GM18511 (cell line): Measurements from ENCODE around the gene MAS1L.

Experiments
- ATAC-seq: cut with Tn5 transposase; IDR thresholded peaks from one replicate; pipeline ENCODE4 v1.9.1; 2021; ENCODE audit warnings: mild to moderate bottlenecking, moderate library complexity; ENCODE audit not compliant: unreplicated experiment

The MAS1L gene

GRCh38 chr6:29510746-29511300, 23.1 kb upstream of the MAS1L start:
- ATAC-seq: no peak

GRCh38 chr6:29510202-29510601, 22.4 kb upstream of the MAS1L start:
- ATAC-seq: no peak

- ATAC-seq: peak; percentile 16
Observed at GRCh38 chr6:29509711-29510110, 22.0 kb upstream of the MAS1L start.

GRCh38 chr6:29509239-29509638, 21.5 kb upstream of the MAS1L start:
- ATAC-seq: peak; percentile 93

GRCh38 chr6:29507319-29507718, 19.6 kb upstream of the MAS1L start:
- ATAC-seq: no peak

GRCh38 chr6:29506446-29507067, 18.8 kb upstream of the MAS1L start:
- ATAC-seq: no peak

GRCh38 chr6:29505808-29506207, 18.1 kb upstream of the MAS1L start:
- no peak for ATAC-seq

- no peak for ATAC-seq
Observed at GRCh38 chr6:29504961-29505360, 17.2 kb upstream of the MAS1L start.

- no peak for ATAC-seq
Observed at GRCh38 chr6:29502597-29502996, 14.8 kb upstream of the MAS1L start.

- ATAC-seq: no peak
Observed at GRCh38 chr6:29502181-29502580, 14.4 kb upstream of the MAS1L start.

GRCh38 chr6:29501106-29501505, 13.3 kb upstream of the MAS1L start:
- ATAC-seq: no peak

GRCh38 chr6:29500594-29500993, 12.8 kb upstream of the MAS1L start:
- no peak for ATAC-seq

GRCh38 chr6:29499704-29500103, 11.9 kb upstream of the MAS1L start:
- no peak for ATAC-seq

- ATAC-seq: no peak
Observed at GRCh38 chr6:29496961-29497360, 9.2 kb upstream of the MAS1L start.

- ATAC-seq: no peak
Observed at GRCh38 chr6:29495571-29495970, 7.8 kb upstream of the MAS1L start.

- ATAC-seq: no peak
Observed at GRCh38 chr6:29494131-29494530, 6.4 kb upstream of the MAS1L start.

GRCh38 chr6:29493261-29493660, 5.5 kb upstream of the MAS1L start:
- no peak for ATAC-seq

- no peak for ATAC-seq
Observed at GRCh38 chr6:29491574-29491973, 3.8 kb upstream of the MAS1L start.

GRCh38 chr6:29490552-29490951, 2.8 kb upstream of the MAS1L start:
- no peak for ATAC-seq

GRCh38 chr6:29490055-29490454, 2.3 kb upstream of the MAS1L start:
- no peak for ATAC-seq

GRCh38 chr6:29489286-29489685, 1.5 kb upstream of the MAS1L start:
- no peak for ATAC-seq

- ATAC-seq: no peak
Observed at GRCh38 chr6:29488874-29489273, 1.1 kb upstream of the MAS1L start.

GRCh38 chr6:29487131-29487530, 625 bp downstream of the MAS1L start:
- no peak for ATAC-seq
